Keratinocyte (primary cell): ENCODE measurements around the gene NXPE4. TPM values are rescaled to one million over a fixed set of nuclear protein-coding genes. Genes with fewer than 3 reads are reported as not detected.
"Not testable (repeated sequence)": the region's sequence is repeated elsewhere in the genome, so short reads cannot be mapped to it uniquely, and the experiment has no call there.

Experiments
- DNase-seq: peaks from one replicate; pipeline ENCODE4 v3.0.0-alpha.2; 2011; ENCODE audit warnings: low read depth, missing footprints, low spot score
- FAIRE-seq: peaks from 2 replicates; lab custom pipeline; 2011; peaks lifted over from hg19 to GRCh38; lab: Jason Lieb, UNC
- H2AFZ ChIP-seq: 2 replicates; pipeline ENCODE4 v1.6.0; 2012; ENCODE audit warnings: low read length, control low read depth, inconsistent platforms; ENCODE audit not compliant: control insufficient read depth
- H3K27ac ChIP-seq: 2 replicates; pipeline ENCODE4 v1.5.1; 2011; ENCODE audit warnings: low read length; ENCODE audit not compliant: control insufficient read depth, insufficient read depth
- H3K27me3 ChIP-seq: 3 replicates; pipeline ENCODE4 v1.6.0; 2011; ENCODE audit warnings: low read length; ENCODE audit not compliant: control insufficient read depth, insufficient read depth; ENCODE audit errors: extremely low read depth
- H3K36me3 ChIP-seq, 2 experiments: 2 replicates in 1 of 2; 3 replicates in 1 of 2; pipeline ENCODE4 v1.5.1; 2011; ENCODE audit warnings: low read length in 2 of 2, mild to moderate bottlenecking in 1 of 2; ENCODE audit not compliant: control insufficient read depth in 2 of 2, insufficient read depth in 2 of 2; ENCODE audit errors: extremely low read depth in 1 of 2
- H3K4me1 ChIP-seq: 3 replicates; pipeline ENCODE4 v1.5.1; 2011; ENCODE audit warnings: low read length; ENCODE audit not compliant: control insufficient read depth, insufficient read depth; ENCODE audit errors: extremely low read depth
- H3K4me2 ChIP-seq: 3 replicates; pipeline ENCODE4 v1.6.0; 2011; ENCODE audit warnings: low read depth, low read length; ENCODE audit not compliant: control insufficient read depth, insufficient read depth; ENCODE audit errors: extremely low read depth
- H3K4me3 ChIP-seq, 3 experiments: fragments of 200-600 bp in 1 of 3; sonication (generic) in 1 of 3; 2 replicates in 2 of 3; 3 replicates in 1 of 3; pipeline ENCODE4 v1.5.1; 2011 to 2016; ENCODE audit warnings: low read length in 3 of 3, mild to moderate bottlenecking in 3 of 3, control low read depth in 2 of 3, inconsistent platforms in 1 of 3, low read depth in 1 of 3, mixed read lengths in 1 of 3, mixed run types in 1 of 3, moderate library complexity in 1 of 3; ENCODE audit not compliant: control insufficient read depth in 2 of 3, insufficient read depth in 2 of 3; ENCODE audit errors: extremely low read depth in 1 of 3
- H3K79me2 ChIP-seq: 2 replicates; pipeline ENCODE4 v1.6.0; 2012; ENCODE audit warnings: low read length; ENCODE audit not compliant: control insufficient read depth, insufficient read depth
- H3K9ac ChIP-seq: 3 replicates; pipeline ENCODE4 v1.6.0; 2011; ENCODE audit warnings: low read length; ENCODE audit not compliant: control insufficient read depth, insufficient read depth; ENCODE audit errors: extremely low read depth
- H3K9me1 ChIP-seq: 3 replicates; pipeline ENCODE4 v1.6.0; 2011; ENCODE audit warnings: low read length; ENCODE audit not compliant: control insufficient read depth, insufficient read depth; ENCODE audit errors: extremely low read depth
- H3K9me3 ChIP-seq: 2 replicates; pipeline ENCODE4 v1.5.1; 2012; ENCODE audit warnings: low read depth, low read length; ENCODE audit not compliant: control insufficient read depth
- H4K20me1 ChIP-seq: 3 replicates; pipeline ENCODE4 v1.6.0; 2011; ENCODE audit warnings: low read length; ENCODE audit not compliant: control insufficient read depth, insufficient read depth; ENCODE audit errors: extremely low read depth
- CTCF ChIP-seq, 3 experiments: IDR thresholded peaks in 1 of 3; conservative IDR thresholded peaks in 1 of 3; optimal IDR thresholded peaks in 1 of 3; 2 replicates in 2 of 3; 3 replicates in 1 of 3; pipeline versions ENCODE3 to v1.5.1; 2011; ENCODE audit warnings: low read length in 3 of 3, mild to moderate bottlenecking in 3 of 3, moderate library complexity in 2 of 3, control low read depth in 1 of 3, inconsistent platforms in 1 of 3; ENCODE audit not compliant: insufficient read depth in 2 of 3; ENCODE audit errors: extremely low read depth in 1 of 3
- EZH2 ChIP-seq: IDR thresholded peaks from one replicate; pipeline ENCODE4 v1.6.1; 2012; ENCODE audit warnings: inconsistent platforms, mild to moderate bottlenecking, low read length, moderate library complexity
- dilution Hi-C: fragments of 300-500 bp; cut with MboI; formaldehyde crosslinking; loops from one replicate; pipeline ENCODE4 v1.7.0; 2020; ENCODE audit warnings: low sequenced_read_pairs; ENCODE audit not compliant: extremely low pct_ligation_motif_present
- polyA plus RNA-seq, 5 experiments: library from polyadenylated mRNA; depleted of rRNA in 3 of 5; stranded (reverse) in 3 of 5; stranded (forward) in 1 of 5; unstranded in 1 of 5; fragments of >200 nt; gene quantifications; 1 replicate in 1 of 5; 2 replicates in 3 of 5; 3 replicates in 1 of 5; pipeline versions ENCODE4 v1.2.1 to v1.2.3, GENCODE V29; 2011 to 2012; ENCODE audit warnings: missing spikeins in 2 of 5, low read depth in 1 of 5, low replicate concordance in 1 of 5

Gene NXPE4
- polyA plus RNA-seq, 1 donor (not counting 4 experiments of a cell fraction or from before 2014, with no cell fraction given), result not detected

- dilution Hi-C loops, result no loop called here
These were observed 9.3 kb upstream of the NXPE4 start for GRCh38 chr11:114604886-114605285.

GRCh38 chr11:114604179-114604813 is 8.7 kb upstream of the NXPE4 start:
- dilution Hi-C loops, result no loop called here

More at GRCh38 chr11:114604886-114605285, 9.3 kb upstream of the NXPE4 start:
- TF ChIP-seq CTCF (optimal IDR thresholded peaks at IDR 0.05 in 1 of 3, IDR thresholded peaks at IDR 0.05 in 1 of 3, conservative IDR thresholded peaks at IDR 0.05 in 1 of 3; ENCODE audit: extremely low read depth in 1 of 3, insufficient read depth in 2 of 3, low read length in 3 of 3) (no peak), EZH2 (no peak)
- H3K27ac ChIP-seq, result no peak overlapping the region
- H3K36me3 ChIP-seq, result no peaks in the 10 kb centered on the region
- no peaks in the 10 kb centered on the region for H3K9me1 ChIP-seq
- no peaks in the 10 kb centered on the region for H4K20me1 ChIP-seq
- H2AFZ ChIP-seq, result no peak overlapping the region
- H3K4me3 ChIP-seq, result no peak overlapping the region
- no peak overlapping the region for H3K9ac ChIP-seq
- no peaks in the 10 kb centered on the region for H3K4me1 ChIP-seq
- no peaks in the 10 kb centered on the region for H3K27me3 ChIP-seq
- H3K79me2 ChIP-seq, result no peaks in the 10 kb centered on the region
- no peak for FAIRE-seq
- no peak overlapping the region for H3K4me2 ChIP-seq
- no peak for DNase-seq
- H3K9me3 ChIP-seq, result peaks cover 3% of the 10 kb centered on the region

GRCh38 chr11:114603151-114603550 is 7.6 kb upstream of the NXPE4 start:
- H3K36me3 ChIP-seq, DNase-seq, FAIRE-seq, H3K27me3 ChIP-seq, H3K9ac ChIP-seq, dilution Hi-C loops, H3K4me1 ChIP-seq, H4K20me1 ChIP-seq, H3K9me1 ChIP-seq, H2AFZ ChIP-seq, H3K9me3 ChIP-seq, H3K4me2 ChIP-seq, H3K27ac ChIP-seq, H3K4me3 ChIP-seq, H3K79me2 ChIP-seq: not testable (repeated sequence)

More at GRCh38 chr11:114604179-114604813, 8.7 kb upstream of the NXPE4 start:
- no peak for FAIRE-seq
- H3K9me1 ChIP-seq, result no peaks in the 10 kb centered on the region
- no peaks in the 10 kb centered on the region for H3K79me2 ChIP-seq
- no peak overlapping the region for H2AFZ ChIP-seq
- no peak overlapping the region for H3K4me3 ChIP-seq
- DNase-seq, result no peak
- no peak overlapping the region for H3K4me2 ChIP-seq
- no peak overlapping the region for H3K27ac ChIP-seq
- no peak for TF ChIP-seq CTCF (optimal IDR thresholded peaks at IDR 0.05 in 1 of 3, IDR thresholded peaks at IDR 0.05 in 1 of 3, conservative IDR thresholded peaks at IDR 0.05 in 1 of 3; ENCODE audit: extremely low read depth in 1 of 3, insufficient read depth in 2 of 3, low read length in 3 of 3)
- TF ChIP-seq EZH2, result no peak
- H3K4me1 ChIP-seq, result no peaks in the 10 kb centered on the region
- no peaks in the 10 kb centered on the region for H3K27me3 ChIP-seq
- no peaks in the 10 kb centered on the region for H4K20me1 ChIP-seq
- no peak overlapping the region for H3K9ac ChIP-seq
- no peaks in the 10 kb centered on the region for H3K36me3 ChIP-seq
- H3K9me3 ChIP-seq, result peaks cover 3% of the 10 kb centered on the region
